SK-MEL-5 (cell line): ENCODE data around the gene EEF1AKMT2. TPM values are rescaled to one million over a fixed set of nuclear protein-coding genes. Genes with fewer than 3 reads are reported as not detected.

Experiments
- DNase-seq: peaks from one replicate; pipeline ENCODE4 v3.0.0-alpha.2; 2016; ENCODE audit warnings: low read depth, low spot score
- in situ Hi-C: cut with HindIII; loops from 2 replicates; pipeline ENCODE4 v1.10.0; 2016; ENCODE audit warnings: low sequenced_read_pairs, high pct_unique_total_duplicates, low pct_unique_long_range_greater_than_20kb
- total RNA-seq: library from RNA; depleted of rRNA; stranded (reverse); fragments of >200 nt; shearing (Covaris generic); gene quantifications from 2 replicates; pipeline ENCODE4 v1.2.3, GENCODE V29; 2014

Gene EEF1AKMT2
- total RNA-seq, 1 experiment from 2014 or later: 20.0 TPM

- in situ Hi-C loops: no loop called here
- no peak for DNase-seq
These were observed 60.1 kb downstream of the EEF1AKMT2 start for GRCh38 chr10:124731551-124731950.

DNA sequence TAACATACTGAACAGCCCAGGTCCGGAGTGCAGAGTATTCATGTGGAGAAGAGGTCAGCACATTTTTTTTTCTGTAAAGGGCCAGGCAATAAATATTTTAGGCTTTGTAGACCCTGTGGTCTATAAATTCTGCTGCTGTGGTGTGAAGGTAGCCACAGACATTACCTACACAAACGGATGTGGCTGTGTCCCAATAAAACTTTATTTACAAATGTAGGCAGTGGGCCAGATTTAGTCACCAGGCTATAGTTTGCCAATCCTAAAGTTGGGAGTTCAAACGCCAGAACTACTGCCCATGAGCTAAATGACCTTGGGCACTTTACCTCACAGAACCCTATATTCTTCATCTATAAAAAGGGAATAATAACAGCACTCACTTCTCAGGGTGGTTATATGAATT, 60.9 kb downstream of the EEF1AKMT2 start:
- in situ Hi-C loops: no loop called here
- DNase-seq: no peak

DNA sequence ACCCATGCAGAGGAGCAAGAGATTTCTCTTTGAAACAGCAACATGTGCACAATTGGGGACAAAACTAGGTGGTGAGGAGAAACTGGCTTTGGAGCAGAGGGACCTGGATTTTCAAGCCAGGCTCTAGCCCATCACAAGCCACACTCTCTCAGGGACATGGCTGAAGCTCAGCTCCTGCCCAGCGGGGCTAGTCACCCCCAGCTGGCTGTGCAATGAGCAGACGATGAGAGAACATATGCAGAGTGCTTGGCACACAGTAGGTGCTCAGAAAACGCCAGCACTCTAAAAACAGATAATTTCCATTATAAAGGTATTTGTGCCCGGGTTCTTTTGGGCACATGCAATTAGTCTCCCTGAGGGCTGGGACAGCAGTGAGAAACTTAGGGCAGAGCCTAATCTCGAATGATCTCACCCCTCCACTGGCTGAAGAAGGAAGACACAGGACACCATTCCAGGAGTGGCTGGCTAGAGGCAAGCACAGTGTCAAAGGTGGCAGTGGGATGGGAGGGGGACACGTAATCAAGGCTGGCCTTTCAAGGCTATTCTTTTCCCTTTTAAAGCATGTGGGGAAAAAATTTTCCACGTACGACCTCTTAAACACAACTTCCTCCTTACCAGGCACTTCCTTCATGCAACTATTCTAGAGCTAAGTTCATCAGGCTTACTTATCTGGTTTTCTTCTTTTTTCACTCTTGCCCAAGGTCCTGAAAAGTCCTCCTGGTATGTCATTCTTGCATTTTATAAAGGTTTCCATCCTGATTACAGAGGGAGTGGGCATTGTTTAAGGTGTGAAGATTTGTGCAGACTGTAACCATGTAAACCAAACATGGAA, 62.6 kb downstream of the EEF1AKMT2 start:
- in situ Hi-C loops: no loop called here
- DNase-seq: no peak

DNA sequence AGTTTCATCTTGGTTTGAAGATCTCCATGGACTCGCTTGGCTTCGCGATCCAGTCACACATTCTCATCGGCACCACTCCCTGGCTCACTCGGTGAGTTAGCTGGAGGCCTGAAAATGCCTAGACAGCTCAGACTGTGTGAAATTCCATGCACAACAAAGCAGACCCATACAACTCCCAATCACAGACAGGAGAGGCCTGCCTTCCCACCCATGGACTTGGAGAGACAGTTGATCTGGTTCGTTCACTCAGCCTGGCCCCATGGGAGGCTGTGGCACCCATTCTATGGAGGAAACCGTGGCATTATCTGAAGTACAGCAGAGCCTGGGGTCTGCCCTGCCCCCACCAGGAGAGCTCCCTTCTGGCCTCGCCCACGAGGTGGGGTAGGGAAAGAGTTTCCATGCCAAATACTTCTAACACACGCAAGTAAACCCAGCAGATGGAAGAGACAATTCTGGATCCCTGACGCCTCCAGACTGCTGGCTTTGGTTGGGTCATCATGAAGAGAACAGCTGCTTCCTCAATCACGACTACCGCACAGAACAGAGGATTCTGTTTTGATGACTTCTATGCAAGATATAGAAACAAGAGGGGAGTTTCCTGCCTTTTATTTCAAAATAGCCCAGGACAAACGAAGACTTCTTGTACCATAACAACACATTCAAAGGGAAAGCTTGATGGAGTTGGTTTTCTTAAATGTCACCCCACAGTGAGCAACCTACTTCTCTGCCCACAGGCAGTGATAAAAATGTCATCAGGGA, 63.4 kb downstream of the EEF1AKMT2 start:
- in situ Hi-C loops: no loop called here
- peak; percentile 56 for DNase-seq

- DNase-seq: no peak
- in situ Hi-C loops: no loop called here
These were observed 64.2 kb downstream of the EEF1AKMT2 start for GRCh38 chr10:124727361-124727960.

DNA sequence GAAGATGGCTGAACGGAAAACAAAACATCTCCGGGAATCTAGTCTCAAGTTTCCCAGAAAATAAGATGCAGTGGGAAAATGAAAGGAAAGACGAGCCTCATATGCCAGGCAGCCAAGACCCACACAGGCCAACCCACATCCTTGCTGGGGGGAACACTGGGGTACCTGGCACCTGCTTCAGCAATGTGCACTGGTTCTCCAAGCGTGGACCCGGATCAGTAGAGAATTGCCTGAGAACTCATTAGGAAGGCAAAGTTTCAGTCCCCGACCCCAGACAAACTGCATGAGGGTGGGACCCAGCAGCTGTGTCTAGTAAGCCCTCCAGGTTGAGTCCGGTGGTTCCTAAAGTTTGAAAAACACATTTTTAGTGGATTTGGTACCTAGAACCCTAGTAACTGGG, 65.9 kb downstream of the EEF1AKMT2 start:
- no peak for DNase-seq
- in situ Hi-C loops: no loop called here

DNA sequence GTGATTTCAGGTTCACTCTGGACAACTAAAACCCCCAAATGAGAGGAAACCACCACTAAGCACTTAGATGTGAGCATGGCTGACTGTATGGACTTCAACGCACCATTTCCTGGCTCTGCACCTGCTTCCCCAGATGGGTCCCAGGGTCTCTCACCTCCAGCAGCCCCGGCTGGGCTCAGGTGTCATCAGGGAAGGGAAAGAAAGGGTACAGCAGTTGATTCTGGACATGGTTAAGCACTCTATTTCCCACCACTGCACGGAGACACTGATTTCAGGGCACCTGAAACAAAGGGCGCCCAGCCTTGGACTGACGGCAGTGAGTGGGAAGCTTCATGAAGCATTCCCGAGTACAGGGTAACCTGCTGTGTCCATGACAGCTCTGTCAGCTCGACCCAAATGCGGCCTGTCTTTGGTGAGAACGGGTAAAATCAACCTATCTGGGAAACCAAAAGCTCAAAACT, 66.5 kb downstream of the EEF1AKMT2 start:
- in situ Hi-C loops: no loop called here
- no peak for DNase-seq

DNA sequence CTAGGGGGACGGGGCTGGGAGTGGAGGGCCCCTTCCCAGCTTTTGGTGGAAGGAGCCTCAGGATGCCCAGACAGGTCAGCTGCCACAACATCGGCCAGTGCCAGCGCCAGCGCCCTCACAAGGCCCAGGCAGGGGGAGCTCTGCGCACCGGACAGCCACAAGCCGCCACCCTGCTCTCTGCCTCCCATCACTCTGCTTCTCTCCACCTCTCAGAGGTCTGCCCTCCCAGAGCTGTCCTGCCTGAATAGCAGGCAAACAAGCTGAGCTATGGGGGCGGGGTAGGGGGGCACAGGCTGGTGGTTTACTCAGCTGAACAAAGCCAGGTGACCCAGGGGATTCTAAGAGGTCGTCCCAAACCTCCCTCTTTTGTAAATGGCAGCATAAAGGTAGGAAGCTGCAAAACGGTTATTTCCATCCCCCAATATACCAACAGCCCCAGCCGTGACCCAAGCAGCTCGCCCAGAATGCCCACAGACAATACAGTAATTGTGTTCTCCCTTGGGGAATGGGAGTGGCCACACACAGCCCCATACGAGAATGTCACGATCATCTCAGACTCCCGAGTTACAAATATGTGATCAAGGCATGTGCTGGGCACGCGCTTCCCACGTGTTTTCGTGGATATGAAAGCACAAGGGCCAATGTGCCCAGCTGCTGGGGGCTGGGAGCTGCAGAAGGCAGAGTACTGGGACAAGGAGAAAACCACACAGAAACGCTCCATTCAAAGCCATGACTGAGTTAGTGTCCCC, 67.2 kb downstream of the EEF1AKMT2 start:
- DNase-seq: peak; percentile 99
- in situ Hi-C loops: no loop called here

DNA sequence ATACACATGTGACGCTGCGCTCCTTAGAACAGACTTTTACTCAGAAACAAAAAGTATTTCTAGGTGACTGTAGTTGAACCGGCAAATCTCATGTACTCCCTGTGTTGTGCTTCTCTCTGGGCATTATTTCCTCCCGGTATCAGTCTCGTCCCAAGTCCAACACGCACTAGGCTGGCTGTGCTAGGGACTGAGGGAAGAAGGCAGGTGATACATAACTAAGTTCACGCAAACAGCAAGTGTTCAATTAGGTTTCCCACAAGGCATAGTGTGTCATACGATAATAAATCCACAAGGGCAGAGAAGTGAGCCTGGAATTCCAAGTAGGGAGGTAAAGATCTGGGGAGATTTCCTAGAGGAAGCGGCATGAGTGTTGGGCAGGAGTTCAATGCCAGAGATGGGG, 67.9 kb downstream of the EEF1AKMT2 start:
- in situ Hi-C loops: no loop called here
- no peak for DNase-seq

DNA sequence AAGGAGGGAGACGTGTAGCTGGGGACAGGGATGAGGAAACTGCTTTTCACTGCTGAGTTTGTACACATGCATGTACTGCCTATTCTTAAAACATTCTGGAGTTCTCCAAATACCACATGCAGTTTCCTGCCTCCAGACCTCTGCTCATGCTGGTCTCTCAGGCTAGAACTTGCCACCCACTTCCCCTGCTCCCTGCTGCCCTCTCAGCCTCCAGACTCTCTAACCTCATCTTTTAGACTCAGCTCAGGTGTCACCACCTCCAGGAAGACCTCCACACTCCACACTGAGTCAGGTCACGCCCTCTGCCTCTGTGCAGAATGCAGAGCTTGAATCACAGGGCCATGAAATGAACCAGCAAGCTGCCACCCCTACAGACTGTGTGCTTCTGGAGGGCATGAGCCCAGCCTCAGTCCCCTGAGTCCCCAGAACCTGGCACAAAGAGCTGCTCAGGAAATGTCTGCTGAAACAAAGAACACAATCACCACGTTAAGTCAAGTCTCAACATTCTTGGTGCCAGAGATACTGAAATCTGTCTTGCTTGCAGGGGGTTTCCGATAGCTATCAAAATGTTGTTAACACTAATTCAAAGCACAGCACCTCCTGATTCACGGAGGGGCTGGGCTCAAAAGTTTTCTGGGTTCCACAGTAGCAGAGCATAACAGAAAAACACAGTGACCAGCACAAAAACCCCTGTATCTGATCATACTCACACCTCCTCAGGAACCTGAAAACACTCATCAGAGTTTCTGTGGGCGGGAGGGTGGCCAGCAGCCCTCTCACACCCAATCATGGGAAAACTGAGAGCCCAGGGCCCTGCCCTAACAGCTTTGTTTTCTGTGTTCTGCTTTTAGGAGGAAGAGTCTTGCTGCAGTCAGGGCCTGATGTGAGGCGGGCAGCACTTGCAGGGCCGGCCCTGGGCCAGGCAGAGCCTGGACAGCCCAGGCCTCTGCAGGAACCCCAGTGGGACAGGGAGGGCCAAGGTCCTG, 68.6 kb downstream of the EEF1AKMT2 start:
- peak; percentile 30 for DNase-seq
- in situ Hi-C loops: no loop called here

DNA sequence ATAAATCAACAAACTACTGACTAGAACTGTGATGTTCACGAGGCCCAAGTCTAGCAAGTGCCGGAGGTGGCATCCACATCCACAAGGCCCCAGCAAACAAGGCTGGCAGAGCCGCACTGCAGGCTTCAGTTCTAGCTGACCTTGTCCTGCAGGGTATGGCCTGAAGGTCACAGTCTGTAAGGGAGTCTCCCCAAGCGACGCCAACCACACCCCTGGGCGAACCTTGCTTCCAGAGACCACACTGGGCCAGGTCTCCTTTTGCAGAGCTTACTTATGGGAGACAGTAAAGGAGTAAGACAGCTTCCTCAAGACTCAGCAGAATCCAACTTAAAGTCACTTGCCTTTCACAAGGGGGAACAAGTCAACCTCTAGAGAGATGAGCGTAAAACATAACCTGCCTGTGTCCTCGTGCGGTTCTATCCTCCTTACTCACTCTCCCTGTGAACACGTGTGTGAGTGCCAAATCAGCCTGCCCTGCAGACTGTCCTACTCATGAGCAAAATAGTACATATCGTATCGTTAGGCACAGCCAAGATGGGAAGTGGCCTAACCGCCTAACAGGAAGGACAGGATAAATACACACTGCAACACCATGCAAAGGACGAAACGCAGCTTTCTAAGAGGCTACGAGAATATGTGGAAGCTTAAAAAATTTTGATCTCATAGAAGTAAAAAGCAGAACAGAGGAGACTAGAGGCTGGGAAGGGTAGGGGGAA, 70.2 kb downstream of the EEF1AKMT2 start:
- DNase-seq: no peak
- in situ Hi-C loops: no loop called here

- in situ Hi-C loops: no loop called here
- no peak for DNase-seq
These were observed 72.4 kb downstream of the EEF1AKMT2 start for GRCh38 chr10:124719213-124719851.

DNA sequence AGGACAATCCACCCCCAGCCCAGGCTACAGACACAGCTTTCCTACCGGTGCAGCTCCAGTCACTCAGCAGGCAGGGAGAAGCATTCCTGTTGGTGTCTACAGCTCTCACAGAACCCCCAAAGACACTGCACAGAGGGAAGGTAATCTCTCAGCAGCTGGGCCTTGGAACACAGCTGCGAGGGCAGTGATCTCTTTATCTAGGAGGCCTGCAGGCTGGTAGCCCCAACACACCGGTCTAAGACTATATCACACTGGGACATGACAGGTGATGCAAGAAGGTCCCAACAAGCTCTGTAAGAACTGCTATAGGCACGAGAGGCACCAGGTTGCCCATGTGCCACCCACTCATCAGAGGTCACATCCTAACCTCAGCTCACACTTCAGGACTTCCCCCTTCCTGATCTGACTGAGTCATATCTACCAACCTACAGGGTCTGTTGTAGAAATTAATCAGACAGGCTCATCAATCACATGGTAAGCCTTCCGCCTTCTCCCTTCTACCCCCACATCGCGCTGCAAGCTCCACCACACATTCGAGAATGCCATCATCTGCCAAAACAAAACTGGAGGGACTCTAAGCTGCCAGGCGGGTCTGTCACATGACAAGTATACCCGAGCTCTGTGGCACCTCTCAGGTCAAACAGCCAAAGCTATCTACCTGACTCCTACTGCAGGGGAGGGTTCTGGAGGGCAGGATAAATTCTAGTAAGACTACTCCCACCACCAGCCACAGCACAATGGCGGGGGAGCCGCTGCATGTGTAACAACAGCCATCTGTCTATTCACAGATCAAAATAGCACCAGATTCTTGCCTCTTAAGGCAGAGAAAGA, 73.6 kb downstream of the EEF1AKMT2 start:
- DNase-seq: no peak
- in situ Hi-C loops: no loop called here

- in situ Hi-C loops: no loop called here
- no peak for DNase-seq
These were observed 74.5 kb downstream of the EEF1AKMT2 start for GRCh38 chr10:124717041-124717757.
